A549 (cell line): Measurements from ENCODE around the gene C11orf86. TPM values are rescaled to one million over a fixed set of nuclear protein-coding genes. Genes with fewer than 3 reads are reported as not detected.

ENCODE experiments used
- ATAC-seq, 2 experiments: fragments of 200-7000 bp in 1 of 2; fragments of >200 bp in 1 of 2; cut with Nextera tagmentation in 1 of 2; cut with Tn5 transposase in 1 of 2; 3 replicates each; pipeline versions ENCODE4 v1.8.0 to v1.9.1; 2018 to 2020; ENCODE audit warnings: mild to moderate bottlenecking in 1 of 2, moderate library complexity in 1 of 2
- CTCF ChIA-PET: fragments of 300-600 bp; sonication (Branson Sonifier 250); formaldehyde crosslinking; extraction: SDS; loops from one replicate; lab custom pipeline; 2021; ENCODE audit warnings: antibody characterized with exemption, inconsistent platforms; lab: Yijun Ruan, JAX
- POLR2A ChIA-PET: fragments of 350-600 bp; formaldehyde crosslinking; extraction: SDS; loops from one replicate; lab custom pipeline; 2021; ENCODE audit warnings: antibody characterized with exemption, inconsistent platforms; lab: Yijun Ruan, JAX
- DNase-seq, 2 experiments: peaks; one replicate each; pipeline versions ENCODE4 v3.0.0 to v3.0.0-alpha.2; 2011 to 2016; ENCODE audit warnings: low read depth in 1 of 2, low spot score in 1 of 2
- FAIRE-seq: peaks from 2 replicates; lab custom pipeline; 2011; peaks lifted over from hg19 to GRCh38; lab: Jason Lieb, UNC
- H3K27ac ChIP-seq, 2 experiments: fragments of >200 bp; sonication (Bioruptor Twin); formaldehyde crosslinking; 3 replicates each; pipeline ENCODE4 v1.5.1; 2016 to 2017
- H3K4me1 ChIP-seq: fragments of >200 bp; sonication (Bioruptor Twin); formaldehyde crosslinking; 3 replicates; pipeline ENCODE4 v1.6.1; 2016
- H3K4me2 ChIP-seq: fragments of >200 bp; sonication (Bioruptor Twin); formaldehyde crosslinking; 3 replicates; pipeline ENCODE4 v1.6.1; 2016
- H3K4me3 ChIP-seq: fragments of >200 bp; sonication (Bioruptor Twin); formaldehyde crosslinking; 3 replicates; pipeline ENCODE4 v1.5.1; 2016
- H3K9me3 ChIP-seq: fragments of >200 bp; sonication (Bioruptor Twin); formaldehyde crosslinking; 3 replicates; pipeline ENCODE4 v1.6.1; 2016
- BHLHE40 ChIP-seq: IDR thresholded peaks from 2 replicates; pipeline ENCODE4 v1.6.1; 2012; ENCODE audit warnings: low read depth, low read length, inconsistent platforms
- CBX2 ChIP-seq: fragments of 200-600 bp; sonication (generic); IDR thresholded peaks from 2 replicates; pipeline ENCODE4 v1.6.1; 2016; ENCODE audit warnings: low read depth, mild to moderate bottlenecking, borderline replicate concordance
- CBX8 ChIP-seq: fragments of 200-600 bp; sonication (generic); IDR thresholded peaks from 2 replicates; pipeline ENCODE4 v1.6.1; 2016
- CEBPB ChIP-seq, 2 experiments: fragments of >200 bp in 1 of 2; sonication (Bioruptor Twin) in 1 of 2; formaldehyde crosslinking in 1 of 2; IDR thresholded peaks; 2 replicates each; pipeline ENCODE4 v1.6.1; 2012 to 2016
- CHD2 ChIP-seq: fragments of 150-350 bp; IDR thresholded peaks from 2 replicates; pipeline ENCODE4 v1.6.1; 2014; ENCODE audit warnings: low read length; ENCODE audit not compliant: partially characterized antibody
- CHD4 ChIP-seq: fragments of 200-600 bp; sonication (generic); IDR thresholded peaks from 2 replicates; pipeline ENCODE4 v1.6.1; 2016; ENCODE audit warnings: antibody characterized with exemption, mild to moderate bottlenecking, borderline replicate concordance
- CTCF ChIP-seq: fragments of >200 bp; sonication (Bioruptor Twin); formaldehyde crosslinking; IDR thresholded peaks from 3 replicates; pipeline ENCODE4 v1.5.1; 2016
- EHF ChIP-seq: fragments of 250-450 bp; sonication (Bioruptor Pico); IDR thresholded peaks from 2 replicates; pipeline ENCODE4 v1.5.0; 2020; ENCODE audit warnings: mild to moderate bottlenecking
- EP300 ChIP-seq, 2 experiments: fragments of >200 bp; sonication (Bioruptor Twin); formaldehyde crosslinking; IDR thresholded peaks; 2 replicates in 1 of 2; 3 replicates in 1 of 2; pipeline ENCODE4 v1.6.1; 2016 to 2017
- FOSB ChIP-seq: fragments of 250-450 bp; sonication (Bioruptor Pico); IDR thresholded peaks from 2 replicates; pipeline ENCODE4 v1.5.0; 2020; ENCODE audit warnings: mild to moderate bottlenecking, moderate library complexity
- FOSL2 ChIP-seq, 2 experiments: fragments of 450-650 bp in 1 of 2; fragments of >200 bp in 1 of 2; sonication (Bioruptor Twin) in 1 of 2; formaldehyde crosslinking; IDR thresholded peaks; 2 replicates each; pipeline versions ENCODE4 v1.5.0 to v1.6.1; 2016 to 2020; ENCODE audit warnings: mild to moderate bottlenecking in 1 of 2, moderate library complexity in 1 of 2
- FOXS1 ChIP-seq: fragments of 250-450 bp; sonication (Bioruptor Pico); IDR thresholded peaks from 2 replicates; pipeline ENCODE4 v1.5.0; 2020; ENCODE audit warnings: mild to moderate bottlenecking, moderate library complexity
- HDAC2 ChIP-seq: fragments of 200-600 bp; sonication (generic); IDR thresholded peaks from 2 replicates; pipeline ENCODE4 v1.6.1; 2016
- HOXB5 ChIP-seq: fragments of 250-450 bp; sonication (Bioruptor Pico); IDR thresholded peaks from 2 replicates; pipeline ENCODE4 v1.5.0; 2020; ENCODE audit warnings: mild to moderate bottlenecking, moderate library complexity
- JUN ChIP-seq, 2 experiments: fragments of >200 bp; sonication (Bioruptor Twin); formaldehyde crosslinking; IDR thresholded peaks; 2 replicates in 1 of 2; 3 replicates in 1 of 2; pipeline ENCODE4 v1.6.1; 2016 to 2017
- JUNB ChIP-seq: fragments of >200 bp; sonication (Bioruptor Twin); formaldehyde crosslinking; IDR thresholded peaks from 2 replicates; pipeline ENCODE4 v1.6.1; 2016
- KDM5A ChIP-seq: fragments of 200-600 bp; sonication (generic); IDR thresholded peaks from 2 replicates; pipeline ENCODE4 v1.6.1; 2016; ENCODE audit warnings: antibody characterized with exemption, mild to moderate bottlenecking
- MAZ ChIP-seq: fragments of 150-350 bp; IDR thresholded peaks from 2 replicates; pipeline ENCODE4 v1.6.1; 2014; ENCODE audit warnings: antibody characterized with exemption, low read depth, low read length, borderline replicate concordance
- MYC ChIP-seq: IDR thresholded peaks from 2 replicates; pipeline ENCODE4 v1.6.1; 2012; ENCODE audit warnings: mild to moderate bottlenecking, inconsistent platforms, low read length, improper control_type of control experiment, borderline replicate concordance
- NPAS2 ChIP-seq: fragments of 250-450 bp; sonication (Bioruptor Pico); IDR thresholded peaks from 2 replicates; pipeline ENCODE4 v1.8.0; 2022; ENCODE audit warnings: mild to moderate bottlenecking, moderate library complexity, borderline replicate concordance
- POLR2A ChIP-seq: IDR thresholded peaks from 2 replicates; pipeline ENCODE4 v1.6.1; 2012; ENCODE audit warnings: mild to moderate bottlenecking, low read length
- REST ChIP-seq: fragments of 200-600 bp; sonication (generic); IDR thresholded peaks from 2 replicates; pipeline ENCODE4 v1.6.1; 2016; ENCODE audit warnings: antibody characterized with exemption, mild to moderate bottlenecking, moderate library complexity
- RFX5 ChIP-seq: fragments of 450-650 bp; IDR thresholded peaks from 2 replicates; pipeline ENCODE4 v1.7.1; 2014; ENCODE audit warnings: antibody characterized with exemption, mild to moderate bottlenecking, moderate library complexity
- RNF2 ChIP-seq: fragments of 200-600 bp; sonication (generic); IDR thresholded peaks from 2 replicates; pipeline ENCODE4 v1.6.1; 2016; ENCODE audit warnings: low read depth, mild to moderate bottlenecking, antibody characterized with exemption, moderate library complexity, borderline replicate concordance
- SMC3 ChIP-seq: fragments of >200 bp; sonication (Bioruptor Twin); formaldehyde crosslinking; IDR thresholded peaks from 3 replicates; pipeline ENCODE4 v1.6.1; 2018; ENCODE audit warnings: inconsistent platforms
- TFCP2L1 ChIP-seq: fragments of 250-450 bp; sonication (Bioruptor Pico); IDR thresholded peaks from 2 replicates; pipeline ENCODE4 v1.5.0; 2021; ENCODE audit warnings: mild to moderate bottlenecking
- TP53 ChIP-seq: fragments of 250-450 bp; sonication (Bioruptor Pico); IDR thresholded peaks from 2 replicates; pipeline ENCODE4 v1.5.0; 2021; ENCODE audit warnings: mild to moderate bottlenecking, moderate library complexity
- ZC3H11A ChIP-seq: fragments of 450-650 bp; IDR thresholded peaks from 2 replicates; pipeline ENCODE4 v1.6.1; 2014; ENCODE audit warnings: antibody characterized with exemption, mild to moderate bottlenecking
- ZNF302 ChIP-seq: fragments of 250-450 bp; sonication (Bioruptor Pico); IDR thresholded peaks from 2 replicates; pipeline ENCODE4 v1.9.0; 2021; ENCODE audit warnings: inconsistent platforms, mild to moderate bottlenecking, moderate library complexity
- ZSCAN20 ChIP-seq: fragments of 250-450 bp; sonication (Bioruptor Pico); IDR thresholded peaks from 2 replicates; pipeline ENCODE4 v1.8.0; 2022; ENCODE audit warnings: mild to moderate bottlenecking, moderate library complexity
- WGBS: methylation state at CpG from one replicate; pipeline ENCODE4 v1.1.6; 2017; ENCODE audit errors: missing lambda C conversion rate; 5-methylcytosine and 5-hydroxymethylcytosine counted together
- polyA plus RNA-seq, 4 experiments: library from polyadenylated mRNA; depleted of rRNA in 3 of 4; stranded (reverse); fragments of >200 nt; fragmentation: RNase III in 1 of 4; extraction: RNeasy Plus Mini Kit Qiagen cat#74134 plus additional on column Dnase treatment in 1 of 4; gene quantifications; 2 replicates in 3 of 4; 3 replicates in 1 of 4; pipeline ENCODE4 v1.2.3, GENCODE V29; 2011 to 2017
- TF ChIP-seq, protein P1 (sequence below): fragments of >200 bp; sonication (Bioruptor Twin); formaldehyde crosslinking; IDR thresholded peaks from 2 replicates; pipeline ENCODE4 v1.6.1; 2016
- TF ChIP-seq, protein P2 (sequence below): fragments of >200 bp; sonication (Bioruptor Twin); formaldehyde crosslinking; IDR thresholded peaks from 3 replicates; pipeline ENCODE4 v1.6.1; 2016

The C11orf86 gene
- polyA plus RNA-seq, 2 of the 4 experiments (the other 2 are of a cell fraction), result 9.3 to 56.4 TPM

- Histone ChIP-seq H3K4me3 (no peak overlapping the region), H3K27ac (0 out of 6 replicates have a peak overlapping the region, but pooled peaks of 1 of the 2 experiments have one; percentile 6), H3K4me1 (peaks cover 39% of the 10 kb centered on the region), H3K9me3 (no peaks in the 10 kb centered on the region), H3K4me2 (no peak overlapping the region)
- 92% methylated on average over 5 of the region's 5 CpGs for WGBS
- TF ChIP-seq ZSCAN20 (CRISPR knock-in tag) (no peak), SMC3 (no peak), FOSL2 (IDR thresholded peaks at IDR 0.05) (no peak), FOSL2 (CRISPR knock-in tag; IDR thresholded peaks at IDR 0.05) (no peak), CTCF (no peak), JUNB (no peak), POLR2A (no peak), TFCP2L1 (no peak), ZC3H11A (no peak), CBX2 (no peak), RFX5 (no peak)
- CTCF ChIA-PET, result interaction anchor here (0.6 to 1.7 kb wide), 2 partner anchors 17 to 97 kb away, joined by 5 read pairs; no protein-coding TSS in a partner anchor
- no peak for FAIRE-seq
- ATAC-seq, result no peak
- no peak for DNase-seq
- POLR2A ChIA-PET, result no interaction called here
These were observed 36.4 kb upstream of the C11orf86 start for GRCh38 chr11:66938582-66939135.

GRCh38 chr11:66950112-66950535 lies 25.0 kb upstream of the C11orf86 start:
- ChIA-PET CTCF (interaction anchor here (0.9 to 4.4 kb wide), 9 partner anchors 9 to 70 kb away, joined by 3 to 19 read pairs (median 4); partner anchors contain the start of gene C11orf86), POLR2A (interaction anchor here (0.8 to 0.9 kb wide), 2 partner anchors 8 to 107 kb away, joined by 3 to 4 read pairs; partner anchors contain the start of genes PC and RCE1)
- FAIRE-seq (peak; percentile 90), DNase-seq (peak; percentile 93 to 97), ATAC-seq (peak; percentile 90 to 98)
- WGBS, result 5% methylated on average over 8 of the region's 8 CpGs
- Histone ChIP-seq H3K4me3 (no peak overlapping the region), H3K9me3 (no peaks in the 10 kb centered on the region), H3K4me2 (peak overlapping the region; percentile 67), H3K27ac (peak overlapping the region; percentile 88), H3K4me1 (peaks cover 55% of the 10 kb centered on the region)
- TF ChIP-seq FOXS1 (CRISPR knock-in tag) (no peak), CHD2 (no peak), CEBPB (IDR thresholded peaks at IDR 0.05) (peak in 1 of 2 experiments; percentile 18; a peak in 1 of 4 replicates), CBX2 (no peak), BHLHE40 (peak; percentile 67), MAZ (no peak), HOXB5 (CRISPR knock-in tag) (no peak), FOSB (CRISPR knock-in tag) (no peak), HDAC2 (no peak), KDM5A (no peak), CHD4 (no peak), RNF2 (no peak), REST (no peak), EP300 (IDR thresholded peaks at IDR 0.05) (peak; percentile 30 to 37; a peak in 2 of 5 replicates), MYC (peak; percentile 66; the same call in 1 of the 2 replicates), FOSL2 (IDR thresholded peaks at IDR 0.05) (peak; percentile 31; the same call in 1 of the 2 replicates), FOSL2 (CRISPR knock-in tag; IDR thresholded peaks at IDR 0.05) (peak; percentile 97), CBX8 (no peak), EHF (CRISPR knock-in tag) (peak; percentile 76; the same call in 1 of the 2 replicates), JUN (IDR thresholded peaks at IDR 0.05) (peak; percentile 48 to 62; a peak in 3 of 5 replicates), ZNF302 (CRISPR knock-in tag) (no peak), POLR2A (no peak), TP53 (no peak), NPAS2 (CRISPR knock-in tag) (no peak)
- TF ChIP-seq, protein P1, sequence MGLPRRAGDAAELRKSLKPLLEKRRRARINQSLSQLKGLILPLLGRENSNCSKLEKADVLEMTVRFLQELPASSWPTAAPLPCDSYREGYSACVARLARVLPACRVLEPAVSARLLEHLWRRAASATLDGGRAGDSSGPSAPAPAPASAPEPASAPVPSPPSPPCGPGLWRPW, result no peak
- TF ChIP-seq, protein P2, sequence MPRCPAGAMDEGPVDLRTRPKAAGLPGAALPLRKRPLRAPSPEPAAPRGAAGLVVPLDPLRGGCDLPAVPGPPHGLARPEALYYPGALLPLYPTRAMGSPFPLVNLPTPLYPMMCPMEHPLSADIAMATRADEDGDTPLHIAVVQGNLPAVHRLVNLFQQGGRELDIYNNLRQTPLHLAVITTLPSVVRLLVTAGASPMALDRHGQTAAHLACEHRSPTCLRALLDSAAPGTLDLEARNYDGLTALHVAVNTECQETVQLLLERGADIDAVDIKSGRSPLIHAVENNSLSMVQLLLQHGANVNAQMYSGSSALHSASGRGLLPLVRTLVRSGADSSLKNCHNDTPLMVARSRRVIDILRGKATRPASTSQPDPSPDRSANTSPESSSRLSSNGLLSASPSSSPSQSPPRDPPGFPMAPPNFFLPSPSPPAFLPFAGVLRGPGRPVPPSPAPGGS, result no peak
